Activated CD8-positive, alpha-beta memory T cell treated with anti-CD3 and anti-CD28 coated beads, Interleukin-2, amount 50 U/mL, for 24 hours (primary cell): ENCODE results near the gene RPS28.
"Not testable (repeated sequence)": the region's sequence is repeated elsewhere in the genome, so short reads cannot be mapped to it uniquely, and the experiment has no call there.

Source experiments
- DNase-seq: peaks from one replicate; pipeline ENCODE4 v3.0.0-alpha.2; 2020; ENCODE audit errors: extremely low read depth

RPS28 gene

GRCh38 chr19:8321067-8321985 lies at the start of gene RPS28, which contains the start of gene NDUFA7:
RPS28 (plus strand) TSS chr19:8321496; CDS start chr19:8321531, 35 bp downstream.
NDUFA7 (minus strand) TSS chr19:8321375; CDS start chr19:8321358, 17 bp downstream.
- peak; percentile 87 for DNase-seq

GRCh38 chr19:8276508-8276907 lies 44.8 kb upstream of the RPS28 start:
- DNase-seq: not testable (repeated sequence)

GRCh38 chr19:8291337-8291736 lies 30.0 kb upstream of the RPS28 start:
- not testable (repeated sequence) for DNase-seq

- no peak for DNase-seq
Observed at GRCh38 chr19:8302357-8302691, 19.0 kb upstream of the RPS28 start.

GRCh38 chr19:8302734-8303133 lies 18.6 kb upstream of the RPS28 start:
- no peak for DNase-seq

- no peak for DNase-seq
Observed at GRCh38 chr19:8304841-8305621, 16.3 kb upstream of the RPS28 start.

GRCh38 chr19:8305798-8306197 lies 15.5 kb upstream of the RPS28 start:
- DNase-seq: no peak

GRCh38 chr19:8306235-8307054 lies 14.9 kb upstream of the RPS28 start:
- no peak for DNase-seq

- DNase-seq: no peak
Observed at GRCh38 chr19:8307400-8307964, 13.8 kb upstream of the RPS28 start.

GRCh38 chr19:8307965-8308866 lies 13.1 kb upstream of the RPS28 start, which contains the start of gene CD320:
CD320 (minus strand) TSS chr19:8308358; CDS start chr19:8308290, 68 bp downstream.
- DNase-seq: peak; percentile 66

- no peak for DNase-seq
Observed at GRCh38 chr19:8308891-8309291, 12.4 kb upstream of the RPS28 start.

- no peak for DNase-seq
Observed at GRCh38 chr19:8310342-8311055, 10.8 kb upstream of the RPS28 start.

GRCh38 chr19:8311461-8312260 lies 9.6 kb upstream of the RPS28 start:
- DNase-seq: no peak

- not testable (repeated sequence) for DNase-seq
Observed at GRCh38 chr19:8314981-8315640, 6.2 kb upstream of the RPS28 start.

- no peak for DNase-seq
Observed at GRCh38 chr19:8316351-8317125, 4.8 kb upstream of the RPS28 start.

- not testable (repeated sequence) for DNase-seq
Observed at GRCh38 chr19:8318835-8319234, 2.5 kb upstream of the RPS28 start.

- no peak for DNase-seq
Observed at GRCh38 chr19:8319807-8320520, 1.3 kb upstream of the RPS28 start.
